Stimulated activated CD8-positive, alpha-beta memory T cell treated with anti-CD3 and anti-CD28 coated beads, Interleukin-4, amount 100 ng/mL, for 1 hour (primary cell): ENCODE measurements around the gene IFNE.
"Not testable (repeated sequence)": the region's sequence is repeated elsewhere in the genome, so short reads cannot be mapped to it uniquely, and the experiment has no call there.

ENCODE experiments used
- DNase-seq, 2 donors: peaks; one replicate each; pipeline ENCODE4 v3.0.0-alpha.2; 2020; ENCODE audit warnings: low read depth in 2 of 2, low spot score in 1 of 2

Gene IFNE

DNA sequence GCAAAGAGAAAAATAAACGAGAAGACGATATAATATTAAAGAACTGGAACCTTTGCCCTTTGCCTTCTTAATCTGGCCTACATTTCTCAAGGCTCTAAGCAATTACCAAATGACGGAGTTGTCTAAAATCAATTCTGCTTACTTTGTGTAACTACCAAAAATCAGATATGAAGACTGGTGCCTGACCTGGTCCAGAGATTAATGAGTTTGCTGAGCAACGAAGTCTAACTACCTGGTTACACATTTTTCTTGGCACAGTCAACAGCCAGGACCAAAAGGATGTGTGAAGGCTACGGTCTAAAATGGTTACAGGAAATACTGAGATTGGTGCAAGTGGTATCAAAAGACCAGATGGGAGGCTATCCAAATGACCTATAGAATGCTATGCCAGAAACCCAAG is 17.8 kb upstream of the IFNE start:
- DNase-seq, result no peak

DNA sequence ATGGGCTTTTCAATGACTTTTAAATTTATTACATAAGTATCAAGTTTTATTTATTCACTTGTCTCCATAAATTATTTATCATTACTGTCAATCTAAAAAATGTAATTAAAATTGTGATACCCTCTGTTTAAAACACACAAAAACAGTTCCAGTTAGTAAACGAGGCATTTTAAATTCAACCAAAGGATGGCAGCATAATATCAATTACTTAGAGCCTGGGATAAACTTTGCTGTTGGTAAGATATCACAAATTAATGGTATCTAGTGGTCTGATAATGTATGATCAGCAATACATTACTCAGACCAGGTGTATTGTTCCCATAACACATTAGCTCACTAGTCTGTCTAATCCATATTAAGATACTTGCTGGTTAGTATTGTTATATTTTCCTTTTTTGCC is 9.6 kb upstream of the IFNE start:
- DNase-seq, result no peak

DNA sequence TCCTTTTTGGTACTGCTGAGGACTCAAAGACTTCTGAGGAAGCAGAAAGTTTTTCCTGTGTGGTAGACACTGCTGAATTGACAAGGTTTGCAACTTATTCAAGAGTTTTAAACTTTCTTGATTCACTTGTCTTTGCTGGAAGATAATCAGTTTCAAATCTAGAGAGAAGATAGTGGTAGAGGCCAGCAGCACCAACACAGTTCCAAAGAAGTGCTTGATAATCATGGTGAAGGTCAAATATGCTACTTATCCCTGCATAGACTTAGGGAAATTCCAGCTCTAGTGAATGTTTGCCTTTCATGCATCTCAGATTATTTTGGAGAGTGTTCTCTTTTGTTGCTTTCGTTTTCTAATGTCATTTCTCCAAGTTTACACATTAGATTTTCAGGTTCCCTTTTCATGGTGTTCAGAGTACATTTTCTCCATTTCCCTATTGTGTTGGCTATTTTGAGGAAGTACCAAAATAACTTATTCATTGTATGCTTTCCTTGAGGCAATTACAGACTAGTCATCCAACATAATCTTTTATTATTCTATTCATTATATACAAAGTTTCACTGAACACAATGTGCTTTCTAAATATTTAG is 550 bp downstream of the IFNE start:
- no peak for DNase-seq

DNA sequence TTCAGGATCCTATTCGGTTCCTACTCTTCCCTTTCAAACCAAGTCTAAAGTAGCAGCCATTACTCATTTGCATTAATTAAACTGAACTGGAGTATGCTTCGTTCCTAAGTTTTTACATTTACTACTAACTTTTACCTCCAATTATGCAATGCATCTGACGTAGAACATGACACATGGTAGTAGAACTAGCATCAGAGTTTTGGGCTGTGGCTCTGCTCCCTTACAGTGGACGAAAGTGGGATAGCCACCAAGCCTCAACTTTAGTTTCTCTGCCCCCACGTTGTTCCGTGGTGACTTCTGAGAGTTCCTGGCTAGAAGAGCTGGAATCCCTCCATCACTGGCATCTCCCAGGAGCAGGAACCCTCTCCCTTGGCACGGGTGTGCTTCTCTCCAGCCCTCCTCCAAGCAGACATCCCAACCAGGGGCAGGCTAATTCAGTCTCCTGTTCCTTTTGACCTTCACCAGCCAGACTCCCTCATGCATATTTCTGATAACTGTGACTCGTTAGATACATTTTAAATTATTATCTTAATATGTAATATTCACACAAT is 2.9 kb downstream of the IFNE start:
- DNase-seq, result no peak

DNA sequence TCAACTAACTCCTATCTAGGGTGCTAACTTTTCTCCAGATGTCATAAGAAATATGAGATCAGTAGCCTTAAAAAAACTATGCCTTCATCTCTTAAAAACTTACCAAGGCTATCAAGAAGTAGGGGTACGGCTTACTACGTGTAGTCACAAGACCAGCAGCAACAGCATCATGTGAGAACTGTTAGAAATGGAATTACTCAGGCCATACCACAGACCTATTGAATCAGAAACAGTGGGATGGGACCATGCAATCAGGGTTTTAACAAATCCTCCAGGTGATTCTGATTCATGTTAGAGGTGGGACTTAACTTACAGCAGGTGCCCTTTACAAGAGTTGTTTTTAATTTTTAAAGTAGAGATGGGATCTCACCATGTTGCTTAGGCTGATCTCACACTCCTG is 4.6 kb downstream of the IFNE start:
- no peak for DNase-seq

DNA sequence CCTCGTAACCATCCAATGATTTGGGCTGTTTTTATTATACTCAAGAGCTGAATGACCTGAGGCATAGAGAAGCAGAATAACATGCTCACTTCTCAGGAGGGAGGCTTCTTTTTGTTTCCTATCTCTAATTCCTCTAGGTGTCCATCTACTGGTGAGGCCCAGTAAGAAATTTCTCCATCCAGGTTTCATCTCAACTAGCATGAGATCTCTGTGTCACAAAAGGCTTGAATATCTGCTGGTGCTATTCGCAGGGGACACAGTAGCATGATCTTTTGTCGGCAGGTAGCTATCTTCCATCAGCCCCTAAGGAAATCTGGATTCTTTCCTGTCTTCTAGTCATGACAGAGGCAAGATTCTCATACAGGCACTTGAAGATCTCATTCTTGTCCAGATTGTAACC is 8.9 kb downstream of the IFNE start:
- no peak for DNase-seq

DNA sequence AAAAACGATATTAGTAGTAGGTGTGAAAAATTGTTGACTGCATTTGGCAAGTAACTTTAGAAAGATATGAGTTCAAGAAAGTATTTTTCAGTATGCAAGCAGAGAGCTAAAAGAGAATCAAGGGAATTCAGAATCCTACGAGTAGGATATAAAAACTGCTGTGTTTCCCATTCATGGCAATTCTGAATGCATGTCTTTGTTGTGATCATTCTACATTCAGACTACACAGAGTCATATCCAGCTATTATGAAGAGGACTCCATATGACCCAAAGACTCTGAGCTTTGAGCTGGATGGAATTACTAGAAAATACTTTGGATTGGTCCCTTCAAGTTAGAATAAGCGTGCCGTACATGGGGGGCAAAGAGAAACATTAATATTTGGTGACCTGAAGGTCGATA is 12.0 kb downstream of the IFNE start:
- no peak for DNase-seq

DNA sequence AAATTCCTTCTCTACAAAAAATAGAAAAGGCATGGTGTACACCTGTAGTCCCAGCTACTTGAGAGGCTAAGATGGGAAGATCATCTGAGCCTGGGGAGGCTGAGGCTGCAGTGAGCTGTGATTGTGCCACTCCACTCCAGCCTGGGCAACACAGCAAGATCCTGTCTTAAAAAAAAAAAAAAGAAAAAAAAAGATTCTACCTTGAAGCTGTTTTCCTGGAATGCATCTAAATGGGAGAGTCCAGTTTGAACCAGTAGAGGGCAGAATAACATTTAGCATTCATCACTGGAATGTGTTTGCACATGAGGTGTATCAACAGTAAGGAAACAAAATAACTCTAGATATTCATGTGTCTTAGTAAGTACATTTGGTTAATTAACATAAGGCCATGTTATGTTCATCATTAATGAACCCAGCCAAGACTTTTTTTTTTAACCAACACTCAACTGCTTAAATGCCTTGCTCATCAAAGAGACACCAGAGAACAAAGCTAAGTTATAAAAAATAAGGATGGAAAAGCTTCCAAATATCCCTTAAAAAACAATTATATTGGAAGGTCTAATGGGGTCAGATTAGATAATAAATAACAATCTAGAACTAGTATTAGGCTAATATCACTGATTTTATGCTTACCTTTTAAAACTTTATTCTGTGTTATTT is 16.1 kb downstream of the IFNE start:
- DNase-seq, result no peak

DNA sequence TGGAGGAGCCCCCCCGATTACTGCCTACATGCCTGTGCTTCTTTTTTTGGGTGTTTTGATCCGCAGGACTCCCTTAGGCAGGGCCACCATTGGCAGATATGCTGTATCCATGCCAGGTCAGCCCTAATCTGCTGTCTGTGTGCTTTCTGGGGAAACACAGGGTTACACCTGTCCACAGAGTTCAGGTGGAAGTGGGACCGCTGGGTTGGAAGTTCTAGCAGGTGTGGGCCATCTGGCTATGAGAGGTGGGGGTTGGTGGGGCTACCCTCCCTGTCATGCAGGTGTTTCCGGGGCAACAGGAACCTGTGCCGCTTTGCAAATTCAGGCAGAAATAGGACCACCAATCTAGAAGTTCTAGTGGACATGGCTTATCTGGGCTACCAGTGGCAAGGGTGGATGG is 17.0 kb downstream of the IFNE start:
- DNase-seq, result no peak

DNA sequence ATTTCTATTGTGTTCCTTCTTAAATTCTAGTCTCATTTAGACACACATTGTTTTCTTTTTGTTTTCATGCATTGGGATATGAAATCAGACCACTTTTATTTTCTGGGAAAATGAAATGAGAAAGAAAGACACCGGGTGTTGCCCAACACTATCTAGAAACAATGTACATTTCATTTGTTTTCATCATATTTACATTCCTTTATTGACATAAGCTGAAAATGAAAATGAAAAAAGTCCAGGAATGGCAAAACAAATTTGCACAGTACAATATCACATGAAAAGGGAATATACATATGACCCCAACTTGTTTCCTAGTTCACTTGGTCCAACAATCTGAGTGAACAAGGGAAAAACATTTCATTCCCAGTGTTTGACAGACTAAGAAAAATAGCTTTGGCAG is 20.7 kb downstream of the IFNE start:
- no peak for DNase-seq

DNA sequence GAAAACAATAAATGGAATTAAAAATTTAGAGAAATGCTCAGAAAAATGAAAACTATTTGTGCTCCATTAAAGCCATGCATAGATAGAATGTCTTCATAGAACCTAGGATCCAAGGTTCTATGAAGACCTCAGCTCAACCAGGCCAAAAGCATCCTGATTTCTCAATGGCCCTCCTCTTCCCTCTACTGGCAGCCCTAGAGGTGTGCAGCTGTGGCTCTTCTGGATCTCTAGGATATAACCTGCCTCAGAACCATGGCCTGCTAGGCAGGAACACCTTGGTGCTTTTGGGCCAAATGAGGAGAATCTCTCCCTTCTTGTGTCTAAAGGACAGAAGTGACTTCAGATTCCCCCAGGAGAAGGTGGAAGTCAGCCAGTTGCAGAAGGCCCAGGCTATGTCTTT is 26.8 kb downstream of the IFNE start:
- DNase-seq, result no peak

DNA sequence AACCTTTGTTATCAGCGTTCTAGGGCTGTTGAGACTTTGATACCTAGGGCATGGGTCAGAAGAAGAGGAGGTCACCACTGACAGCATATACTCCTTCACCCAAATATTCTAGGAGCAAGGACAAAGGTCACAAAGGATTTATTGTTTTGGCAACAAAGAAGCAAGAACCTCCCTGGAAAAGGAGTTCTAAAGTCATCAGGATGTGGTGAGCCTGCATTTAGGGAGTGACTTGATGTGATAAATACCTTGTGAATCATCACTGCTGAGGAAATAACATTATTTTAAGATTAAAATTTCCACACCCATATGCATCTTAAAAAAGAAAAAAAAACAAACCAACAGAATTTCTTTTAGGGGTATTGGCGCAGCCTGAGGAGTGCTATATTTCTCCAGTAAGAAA is 28.0 kb downstream of the IFNE start:
- no peak for DNase-seq

DNA sequence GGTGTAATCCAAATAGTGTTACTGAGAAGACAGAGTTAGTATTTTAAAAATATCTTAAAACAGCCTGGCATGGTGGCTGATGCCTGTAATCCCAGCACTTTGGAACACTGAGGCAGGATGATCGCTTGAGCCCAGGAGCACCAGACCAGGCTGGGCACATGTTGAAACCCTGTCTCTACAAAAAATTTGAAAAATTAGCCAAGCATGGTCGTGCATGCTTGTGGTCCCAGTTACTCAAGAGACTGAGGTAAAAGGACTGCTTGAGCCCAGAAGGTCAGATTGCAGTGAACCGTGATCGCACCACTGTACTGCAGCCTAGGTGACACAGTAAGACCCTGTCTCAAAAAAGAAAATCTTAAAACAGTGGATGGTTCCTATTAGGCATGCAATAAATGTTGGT is 29.4 kb downstream of the IFNE start:
- DNase-seq, result no peak

DNA sequence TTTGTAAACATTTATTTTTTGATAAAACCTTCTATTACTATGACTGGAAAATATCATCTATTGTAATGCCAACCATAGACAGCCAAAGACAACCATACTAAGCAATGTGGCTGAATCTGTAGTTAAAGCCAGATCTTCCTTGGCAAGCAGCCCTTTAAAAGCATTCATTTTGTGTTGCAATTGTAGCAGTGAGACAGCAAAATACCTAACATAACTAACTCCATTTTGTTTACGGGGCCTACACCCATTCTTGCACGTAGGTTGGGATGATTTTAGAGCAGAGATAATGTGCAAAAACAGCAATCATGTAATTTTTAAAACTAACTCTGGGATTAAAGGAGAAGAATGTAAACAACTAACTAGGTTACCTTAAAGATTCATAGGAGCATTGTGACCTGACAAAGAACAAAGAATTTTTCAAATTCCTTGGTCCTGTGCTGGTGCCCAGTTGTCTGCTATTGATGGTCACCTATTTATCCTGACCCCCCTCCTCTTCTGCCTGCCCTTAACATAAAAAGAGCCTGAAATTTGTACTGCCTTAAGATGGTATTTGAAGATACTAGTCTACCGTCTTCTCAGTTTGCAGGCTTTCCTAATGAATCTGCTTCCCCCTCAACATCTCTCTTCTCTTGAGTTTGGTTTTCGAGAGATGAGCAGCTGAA is 31.2 kb downstream of the IFNE start:
- no peak for DNase-seq

DNA sequence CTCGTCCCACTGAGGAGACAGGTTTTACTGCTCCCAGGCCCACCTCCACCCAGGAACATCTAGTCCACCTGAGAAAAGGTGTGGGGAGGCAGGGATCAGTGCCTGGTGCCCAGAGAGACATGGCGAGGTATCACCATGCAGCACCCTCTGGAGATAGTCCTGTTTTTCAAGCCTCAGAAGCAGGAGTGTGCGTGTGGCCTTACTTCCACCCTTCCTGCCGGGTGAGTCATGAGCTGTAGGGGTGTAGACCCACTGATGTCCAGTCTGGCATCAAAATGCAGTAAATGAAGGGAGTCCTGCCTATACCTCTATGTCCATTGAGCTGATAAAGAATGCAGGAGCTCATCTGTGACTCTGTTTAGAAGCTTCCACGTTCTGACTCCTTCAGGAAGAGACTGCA is 32.8 kb downstream of the IFNE start:
- DNase-seq, result not testable (repeated sequence)

DNA sequence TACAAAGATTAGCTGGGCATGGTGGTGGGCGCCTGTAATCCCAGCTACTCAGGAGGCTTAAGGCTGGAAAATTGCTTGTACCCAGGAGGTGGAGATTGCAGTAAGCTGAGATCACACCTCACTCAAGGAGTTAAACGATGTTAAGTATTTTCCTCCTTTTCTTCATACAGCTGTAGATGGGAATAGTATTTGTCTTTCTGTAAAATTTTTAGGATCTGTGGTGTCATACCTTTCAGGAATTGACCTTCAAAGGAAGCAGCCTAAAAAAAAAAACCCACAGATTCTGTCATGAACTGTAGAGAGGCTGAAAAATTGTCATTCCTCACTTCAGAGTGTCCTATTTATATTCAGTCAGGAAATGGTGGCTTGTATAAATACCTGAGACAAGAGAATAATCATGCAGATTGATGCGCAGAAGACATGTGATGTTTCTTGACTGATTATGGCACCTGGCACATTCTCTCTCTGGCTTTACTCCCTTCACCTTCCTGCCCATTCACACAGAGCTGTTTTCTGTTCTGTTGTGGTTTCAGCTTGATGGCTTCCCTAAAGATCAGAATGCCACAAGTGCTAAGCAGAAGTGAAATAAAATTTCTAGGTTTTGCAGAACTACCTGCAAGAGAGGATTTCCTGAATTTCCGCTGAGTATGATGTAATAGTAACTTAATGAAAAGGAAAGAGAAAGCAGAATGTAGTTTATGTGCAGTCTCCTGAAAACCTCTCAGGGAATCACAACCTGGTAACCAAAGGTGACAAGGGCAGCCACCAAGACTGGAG is 38.1 kb downstream of the IFNE start:
- DNase-seq, result no peak

DNA sequence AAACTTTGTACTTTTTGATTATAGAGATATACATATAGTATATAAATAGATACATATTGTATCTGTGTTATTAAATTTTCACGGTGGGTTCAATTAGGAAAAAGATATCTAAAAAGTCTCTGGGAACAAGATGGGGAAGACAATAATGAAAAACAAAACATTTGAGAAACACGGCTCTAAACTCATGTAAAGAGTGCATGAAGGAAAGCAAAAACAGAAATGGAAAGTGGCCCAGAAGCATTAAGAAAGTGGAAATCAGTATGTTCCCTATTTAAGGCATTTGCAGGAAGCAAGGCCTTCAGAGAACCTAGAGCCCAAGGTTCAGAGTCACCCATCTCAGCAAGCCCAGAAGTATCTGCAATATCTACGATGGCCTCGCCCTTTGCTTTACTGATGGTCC is 42.0 kb downstream of the IFNE start, which contains the start of gene IFNA1:
IFNA1 (plus strand) TSS at position 301 of the 400 bp plus-strand sequence; CDS start at position 370, 69 bp downstream.
- DNase-seq, result no peak

DNA sequence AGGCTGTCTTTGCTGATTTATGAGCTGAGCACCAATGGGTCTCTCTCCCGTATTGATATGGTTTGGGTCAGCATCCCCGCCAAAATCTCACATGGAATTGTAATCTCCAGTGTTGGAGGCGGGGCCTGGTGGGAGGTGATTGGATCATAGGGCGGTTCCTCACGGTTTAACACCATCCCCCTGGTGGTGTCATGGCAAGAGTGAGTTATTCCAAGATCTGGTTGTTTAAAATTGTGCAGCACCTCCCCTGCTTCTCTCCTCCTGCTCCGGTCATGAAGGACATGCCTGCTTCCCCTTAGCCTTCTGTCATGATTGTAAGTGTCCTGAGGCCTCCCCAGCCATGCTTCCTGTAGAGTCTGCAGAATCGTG is 47.1 kb downstream of the IFNE start:
- not testable (repeated sequence) for DNase-seq

DNA sequence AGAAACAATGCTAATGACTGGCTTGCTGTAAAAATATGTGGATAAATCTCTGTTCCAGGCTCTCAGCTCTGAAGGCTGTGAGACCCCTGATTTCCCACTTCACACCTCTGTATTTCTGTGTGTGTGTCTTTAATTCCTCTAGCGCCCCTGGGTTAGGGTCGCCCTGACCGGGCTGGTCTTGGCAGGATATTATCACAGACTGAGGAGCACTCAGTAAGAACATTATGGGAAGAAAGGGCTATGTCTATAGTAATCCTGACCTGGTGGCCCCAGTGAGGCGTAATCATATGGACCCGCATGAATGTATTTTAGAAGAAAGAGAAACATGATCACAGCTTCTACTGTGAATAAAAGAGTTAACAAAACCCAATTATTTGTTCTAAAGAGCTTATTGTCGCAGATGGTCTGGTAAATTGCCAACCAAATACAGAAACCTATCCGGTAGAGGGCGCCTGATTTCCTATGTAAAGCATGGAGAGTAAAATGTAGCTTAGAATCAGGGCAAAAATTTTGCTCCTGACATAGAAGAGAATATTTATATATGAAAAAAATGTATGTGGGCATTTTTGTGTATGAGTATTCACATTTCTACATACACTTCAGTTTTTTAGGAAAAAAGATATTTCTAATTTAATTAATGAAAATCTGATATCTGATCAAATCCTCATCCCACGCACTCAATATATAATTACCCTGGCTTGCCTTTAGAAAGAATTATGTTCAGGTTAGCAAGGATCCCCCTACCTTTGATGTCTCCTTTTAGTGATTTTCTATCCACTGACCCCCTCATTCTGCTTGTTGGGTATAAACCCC is 47.7 kb downstream of the IFNE start:
- DNase-seq, result no peak

DNA sequence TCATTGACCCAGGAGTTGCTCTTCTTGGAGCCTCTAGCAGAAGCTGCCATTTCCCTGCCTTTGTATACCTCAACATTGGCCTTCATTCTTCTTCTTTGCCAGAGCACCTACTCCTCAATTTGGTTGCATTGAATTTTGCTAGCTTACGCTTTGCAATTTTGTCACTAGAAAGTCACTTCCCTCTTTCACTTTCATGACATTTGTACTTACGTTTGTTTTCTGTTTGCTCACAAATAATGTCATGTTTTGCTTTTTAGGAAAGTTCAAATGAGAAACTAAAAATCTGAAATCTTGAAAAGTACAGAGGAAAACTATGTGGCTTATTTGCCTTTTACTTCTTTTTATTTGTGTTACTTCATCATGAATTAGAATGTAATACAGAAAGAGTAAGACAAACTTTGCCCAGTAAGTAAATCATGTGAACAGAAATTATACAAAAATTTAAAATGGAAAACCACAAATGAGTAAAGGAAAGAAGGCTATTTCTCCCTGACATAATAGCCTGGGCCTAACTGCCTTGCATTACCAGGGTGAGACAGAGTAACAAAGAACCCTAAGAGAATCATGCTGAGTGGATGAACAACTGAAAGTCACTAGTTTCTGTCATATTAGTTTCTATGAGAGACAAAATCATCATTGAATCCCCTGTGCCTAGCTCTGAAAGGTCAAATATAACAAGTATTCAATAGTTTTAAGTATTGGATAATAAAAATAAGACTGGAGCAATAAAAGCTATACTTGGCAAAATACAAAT is 49.3 kb downstream of the IFNE start:
- DNase-seq, result no peak
